ENCODE data around the gene PTPRN2.
"Not testable (repeated sequence)": the region's sequence is repeated elsewhere in the genome, so short reads cannot be mapped to it uniquely, and the experiment has no call there.

The PTPRN2 gene

GRCh38 chr7:157577796-157578339 lies 1009.8 kb downstream of the PTPRN2 start:
- no peak for DNase-seq (ENCODE audit: low read depth)

GRCh38 chr7:157577061-157577460 lies 1010.6 kb downstream of the PTPRN2 start:
- DNase-seq (ENCODE audit: low read depth): no peak

- peak; percentile 39 for DNase-seq (ENCODE audit: low read depth)
Measured at GRCh38 chr7:157576415-157576814, 1011.2 kb downstream of the PTPRN2 start.

- no peak for DNase-seq (ENCODE audit: low read depth)
Measured at GRCh38 chr7:157575777-157576176, 1011.8 kb downstream of the PTPRN2 start.

GRCh38 chr7:157574914-157575586 lies 1012.6 kb downstream of the PTPRN2 start:
- DNase-seq (ENCODE audit: low read depth): no peak

GRCh38 chr7:157574120-157574825 lies 1013.4 kb downstream of the PTPRN2 start:
- DNase-seq (ENCODE audit: low read depth): no peak

- no peak for DNase-seq (ENCODE audit: low read depth)
Measured at GRCh38 chr7:157573244-157573643, 1014.4 kb downstream of the PTPRN2 start.

- no peak for DNase-seq (ENCODE audit: low read depth)
Measured at GRCh38 chr7:157572622-157573021, 1015.0 kb downstream of the PTPRN2 start.

GRCh38 chr7:157570531-157571200 lies 1017.0 kb downstream of the PTPRN2 start:
- DNase-seq (ENCODE audit: low read depth): no peak

- DNase-seq (ENCODE audit: low read depth): no peak
Measured at GRCh38 chr7:157569967-157570366, 1017.7 kb downstream of the PTPRN2 start.

- DNase-seq (ENCODE audit: low read depth): peak; percentile 32
Measured at GRCh38 chr7:157568770-157569584, 1018.6 kb downstream of the PTPRN2 start.

GRCh38 chr7:157568106-157568769 lies 1019.4 kb downstream of the PTPRN2 start:
- DNase-seq (ENCODE audit: low read depth): no peak

GRCh38 chr7:157567666-157568065 lies 1020.0 kb downstream of the PTPRN2 start:
- DNase-seq (ENCODE audit: low read depth): no peak

- DNase-seq (ENCODE audit: low read depth): no peak
Measured at GRCh38 chr7:157566631-157567006, 1021.0 kb downstream of the PTPRN2 start.

GRCh38 chr7:157565981-157566630 lies 1021.5 kb downstream of the PTPRN2 start:
- DNase-seq (ENCODE audit: low read depth): no peak

GRCh38 chr7:157565201-157565626 lies 1022.4 kb downstream of the PTPRN2 start:
- no peak for DNase-seq (ENCODE audit: low read depth)

- DNase-seq (ENCODE audit: low read depth): no peak
Measured at GRCh38 chr7:157564517-157565177, 1023.0 kb downstream of the PTPRN2 start.

- DNase-seq (ENCODE audit: low read depth): not testable (repeated sequence)
Measured at GRCh38 chr7:157563467-157564135, 1024.0 kb downstream of the PTPRN2 start.

GRCh38 chr7:157562522-157563398 lies 1024.9 kb downstream of the PTPRN2 start:
- not testable (repeated sequence) for DNase-seq (ENCODE audit: low read depth)

All from stimulated activated CD4-positive, alpha-beta T cell treated with anti-CD3 and anti-CD28 coated beads, Interleukin-2, amount 100 ng/mL, for 4 hours (primary cell).